Keratinocyte (primary cell): ENCODE measurements around the gene ABCC3. TPM values are rescaled to one million over a fixed set of nuclear protein-coding genes. Genes with fewer than 3 reads are reported as not detected.

ENCODE experiments used
- DNase-seq: peaks from one replicate; pipeline ENCODE4 v3.0.0-alpha.2; 2011; ENCODE audit warnings: low read depth, missing footprints, low spot score
- FAIRE-seq: peaks from 2 replicates; lab custom pipeline; 2011; peaks lifted over from hg19 to GRCh38; lab: Jason Lieb, UNC
- H2AFZ ChIP-seq: 2 replicates; pipeline ENCODE4 v1.6.0; 2012; ENCODE audit warnings: low read length, control low read depth, inconsistent platforms; ENCODE audit not compliant: control insufficient read depth
- H3K27ac ChIP-seq: 2 replicates; pipeline ENCODE4 v1.5.1; 2011; ENCODE audit warnings: low read length; ENCODE audit not compliant: control insufficient read depth, insufficient read depth
- H3K27me3 ChIP-seq: 3 replicates; pipeline ENCODE4 v1.6.0; 2011; ENCODE audit warnings: low read length; ENCODE audit not compliant: control insufficient read depth, insufficient read depth; ENCODE audit errors: extremely low read depth
- H3K36me3 ChIP-seq, 2 experiments: 2 replicates in 1 of 2; 3 replicates in 1 of 2; pipeline ENCODE4 v1.5.1; 2011; ENCODE audit warnings: low read length in 2 of 2, mild to moderate bottlenecking in 1 of 2; ENCODE audit not compliant: control insufficient read depth in 2 of 2, insufficient read depth in 2 of 2; ENCODE audit errors: extremely low read depth in 1 of 2
- H3K4me1 ChIP-seq: 3 replicates; pipeline ENCODE4 v1.5.1; 2011; ENCODE audit warnings: low read length; ENCODE audit not compliant: control insufficient read depth, insufficient read depth; ENCODE audit errors: extremely low read depth
- H3K4me2 ChIP-seq: 3 replicates; pipeline ENCODE4 v1.6.0; 2011; ENCODE audit warnings: low read depth, low read length; ENCODE audit not compliant: control insufficient read depth, insufficient read depth; ENCODE audit errors: extremely low read depth
- H3K4me3 ChIP-seq, 3 experiments: fragments of 200-600 bp in 1 of 3; sonication (generic) in 1 of 3; 2 replicates in 2 of 3; 3 replicates in 1 of 3; pipeline ENCODE4 v1.5.1; 2011 to 2016; ENCODE audit warnings: low read length in 3 of 3, mild to moderate bottlenecking in 3 of 3, control low read depth in 2 of 3, inconsistent platforms in 1 of 3, low read depth in 1 of 3, mixed read lengths in 1 of 3, mixed run types in 1 of 3, moderate library complexity in 1 of 3; ENCODE audit not compliant: control insufficient read depth in 2 of 3, insufficient read depth in 2 of 3; ENCODE audit errors: extremely low read depth in 1 of 3
- H3K79me2 ChIP-seq: 2 replicates; pipeline ENCODE4 v1.6.0; 2012; ENCODE audit warnings: low read length; ENCODE audit not compliant: control insufficient read depth, insufficient read depth
- H3K9ac ChIP-seq: 3 replicates; pipeline ENCODE4 v1.6.0; 2011; ENCODE audit warnings: low read length; ENCODE audit not compliant: control insufficient read depth, insufficient read depth; ENCODE audit errors: extremely low read depth
- H3K9me1 ChIP-seq: 3 replicates; pipeline ENCODE4 v1.6.0; 2011; ENCODE audit warnings: low read length; ENCODE audit not compliant: control insufficient read depth, insufficient read depth; ENCODE audit errors: extremely low read depth
- H3K9me3 ChIP-seq: 2 replicates; pipeline ENCODE4 v1.5.1; 2012; ENCODE audit warnings: low read depth, low read length; ENCODE audit not compliant: control insufficient read depth
- H4K20me1 ChIP-seq: 3 replicates; pipeline ENCODE4 v1.6.0; 2011; ENCODE audit warnings: low read length; ENCODE audit not compliant: control insufficient read depth, insufficient read depth; ENCODE audit errors: extremely low read depth
- CTCF ChIP-seq, 3 experiments: IDR thresholded peaks in 1 of 3; conservative IDR thresholded peaks in 1 of 3; optimal IDR thresholded peaks in 1 of 3; 2 replicates in 2 of 3; 3 replicates in 1 of 3; pipeline versions ENCODE3 to v1.5.1; 2011; ENCODE audit warnings: low read length in 3 of 3, mild to moderate bottlenecking in 3 of 3, moderate library complexity in 2 of 3, control low read depth in 1 of 3, inconsistent platforms in 1 of 3; ENCODE audit not compliant: insufficient read depth in 2 of 3; ENCODE audit errors: extremely low read depth in 1 of 3
- EZH2 ChIP-seq: IDR thresholded peaks from one replicate; pipeline ENCODE4 v1.6.1; 2012; ENCODE audit warnings: inconsistent platforms, mild to moderate bottlenecking, low read length, moderate library complexity
- dilution Hi-C: fragments of 300-500 bp; cut with MboI; formaldehyde crosslinking; loops from one replicate; pipeline ENCODE4 v1.7.0; 2020; ENCODE audit warnings: low sequenced_read_pairs; ENCODE audit not compliant: extremely low pct_ligation_motif_present
- polyA plus RNA-seq, 5 experiments: library from polyadenylated mRNA; depleted of rRNA in 3 of 5; stranded (reverse) in 3 of 5; stranded (forward) in 1 of 5; unstranded in 1 of 5; fragments of >200 nt; gene quantifications; 1 replicate in 1 of 5; 2 replicates in 3 of 5; 3 replicates in 1 of 5; pipeline versions ENCODE4 v1.2.1 to v1.2.3, GENCODE V29; 2011 to 2012; ENCODE audit warnings: missing spikeins in 2 of 5, low read depth in 1 of 5, low replicate concordance in 1 of 5

Gene ABCC3
- polyA plus RNA-seq, 1 donor (not counting 4 experiments of a cell fraction or from before 2014, with no cell fraction given), result 41.7 TPM

GRCh38 chr17:50638966-50639713, 4.5 kb downstream of the ABCC3 start:
- H3K27ac ChIP-seq, result peak overlapping the region; percentile 70
- peak overlapping the region in 2 of 3 experiments; percentile 16 to 40 for H3K4me3 ChIP-seq
- H3K4me2 ChIP-seq, result peak overlapping the region; percentile 96
- no peaks in the 10 kb centered on the region for H3K27me3 ChIP-seq
- H3K9ac ChIP-seq, result peak overlapping the region; percentile 26
- peaks cover 87% of the 10 kb centered on the region for H3K4me1 ChIP-seq
- no peak for TF ChIP-seq EZH2
- TF ChIP-seq CTCF (optimal IDR thresholded peaks at IDR 0.05 in 1 of 3, IDR thresholded peaks at IDR 0.05 in 1 of 3, conservative IDR thresholded peaks at IDR 0.05 in 1 of 3; ENCODE audit: extremely low read depth in 1 of 3, insufficient read depth in 2 of 3, low read length in 3 of 3), result no peak
- no peaks in the 10 kb centered on the region for H4K20me1 ChIP-seq
- peak; percentile 88 for FAIRE-seq
- dilution Hi-C loops, result no loop called here
- DNase-seq, result peak; percentile 97
- peaks cover 56% of the 10 kb centered on the region for H3K79me2 ChIP-seq
- H3K9me1 ChIP-seq, result no peaks in the 10 kb centered on the region
- H2AFZ ChIP-seq, result no peak overlapping the region
- peaks cover 0 to 18% of the 10 kb centered on the region in 2 experiments for H3K36me3 ChIP-seq
- H3K9me3 ChIP-seq, result no peaks in the 10 kb centered on the region

GRCh38 chr17:50640686-50641351, 6.1 kb downstream of the ABCC3 start:
- no peak for FAIRE-seq
- no peaks in the 10 kb centered on the region for H3K9me3 ChIP-seq
- no peak overlapping the region for H3K4me3 ChIP-seq
- H3K27me3 ChIP-seq, result no peaks in the 10 kb centered on the region
- H3K4me2 ChIP-seq, result no peak overlapping the region
- H3K9ac ChIP-seq, result no peak overlapping the region
- H3K36me3 ChIP-seq, result peaks cover 0 to 18% of the 10 kb centered on the region in 2 experiments
- H3K4me1 ChIP-seq, result peaks cover 78% of the 10 kb centered on the region
- H3K27ac ChIP-seq, result peak overlapping the region; percentile 22
- H3K9me1 ChIP-seq, result no peaks in the 10 kb centered on the region
- no peaks in the 10 kb centered on the region for H4K20me1 ChIP-seq
- H2AFZ ChIP-seq, result no peak overlapping the region
- peaks cover 48% of the 10 kb centered on the region for H3K79me2 ChIP-seq
- TF ChIP-seq EZH2 (no peak), CTCF (optimal IDR thresholded peaks at IDR 0.05 in 1 of 3, IDR thresholded peaks at IDR 0.05 in 1 of 3, conservative IDR thresholded peaks at IDR 0.05 in 1 of 3; ENCODE audit: extremely low read depth in 1 of 3, insufficient read depth in 2 of 3, low read length in 3 of 3) (peak in 1 of 3 experiments; percentile 21)
- dilution Hi-C loops, result no loop called here
- DNase-seq, result no peak
